ENCODE results near the gene CCDC177. TPM values are rescaled to one million over a fixed set of nuclear protein-coding genes. Genes with fewer than 3 reads are reported as not detected.

Gene CCDC177
- total RNA-seq, 2 donors from 2014 or later, result not detected

DNA sequence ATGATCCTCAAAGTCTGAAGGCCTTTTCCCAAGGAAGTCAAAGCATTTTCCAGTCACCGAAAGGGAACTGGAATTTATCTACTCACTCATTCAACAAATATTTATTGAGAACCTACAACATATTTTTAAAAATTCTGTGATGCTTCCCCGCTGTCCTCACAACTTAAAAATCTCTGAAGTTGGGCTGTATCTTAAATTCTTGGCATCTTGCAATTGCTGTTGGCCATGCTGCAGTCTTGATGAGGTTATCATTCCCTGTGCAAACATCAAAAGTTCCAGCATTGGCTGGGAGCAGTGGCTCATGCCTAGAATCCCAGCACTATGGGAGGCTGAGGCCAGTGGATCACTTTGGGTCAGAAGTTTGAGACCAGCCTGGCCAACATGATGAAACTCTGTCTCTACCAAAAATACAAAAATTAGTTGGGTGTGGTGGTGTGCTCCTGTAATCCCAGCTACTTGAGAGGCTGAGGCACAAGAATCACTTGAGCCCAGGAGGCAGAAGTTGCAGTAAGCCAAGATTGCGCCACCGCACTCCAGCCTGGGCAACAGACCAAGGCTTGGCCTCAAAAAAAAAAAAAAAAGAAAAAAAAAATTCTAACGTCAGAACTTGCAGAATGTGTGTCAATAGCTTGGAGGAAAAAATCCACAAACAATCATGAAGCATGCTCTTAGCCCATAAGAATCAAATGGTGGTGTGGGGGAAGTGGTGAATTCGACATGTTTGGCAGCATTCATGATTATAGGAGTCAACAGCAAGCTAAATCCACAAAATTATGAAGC lies 34.9 kb downstream of the CCDC177 start:
- ATAC-seq (peak; percentile 39 to 50), DNase-seq (no peak)
- intact Hi-C loops (cut with DNase I), result loop anchor here in 1 of 2 donors (5.0 kb wide), 1 partner anchor 187 kb away; no protein-coding TSS in a partner anchor

DNA sequence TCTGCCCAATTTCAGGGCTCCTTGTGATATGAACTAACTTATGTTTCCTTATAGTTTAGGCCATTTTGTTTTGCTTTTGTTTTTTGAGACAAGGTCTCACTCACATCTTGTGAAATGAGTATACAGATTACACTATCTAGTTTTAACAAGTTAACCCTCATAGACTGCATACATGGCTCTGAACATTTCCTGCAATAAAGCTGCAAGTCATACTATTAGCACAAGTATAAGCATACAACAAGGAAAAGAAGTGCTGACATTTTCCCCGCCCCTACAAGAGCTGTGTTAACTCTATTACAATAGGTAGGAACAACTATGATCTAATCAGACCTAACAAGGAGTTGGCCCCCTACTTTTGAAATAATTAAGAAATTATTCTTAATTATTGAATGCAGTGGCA lies 35.9 kb downstream of the CCDC177 start:
- ATAC-seq (no peak), DNase-seq (no peak)
- intact Hi-C loops (cut with DNase I), result loop anchor here in 1 of 2 donors (5.0 kb wide), 1 partner anchor 189 kb away; no protein-coding TSS in a partner anchor

DNA sequence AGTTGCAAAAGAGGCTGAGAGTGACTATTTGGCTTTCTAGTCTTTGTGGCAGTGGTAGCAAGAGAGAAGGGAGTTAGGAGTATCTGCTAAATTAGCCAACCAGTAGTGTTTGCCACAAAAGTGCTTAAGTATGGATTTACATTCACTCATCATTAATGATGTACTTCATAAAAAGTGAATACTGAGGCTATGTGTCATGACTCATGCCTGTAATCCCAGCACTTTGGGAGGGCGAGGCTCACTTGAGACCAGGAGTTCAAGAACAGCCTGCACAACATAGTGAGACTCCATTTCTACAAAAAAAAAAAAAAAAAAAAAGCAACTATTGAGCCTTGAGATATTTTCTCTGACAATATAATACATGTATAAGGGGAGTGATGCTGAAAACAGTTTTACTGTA lies 36.8 kb downstream of the CCDC177 start:
- intact Hi-C loops (cut with DNase I), result loop anchor here in 1 of 2 donors (5.0 kb wide), 1 partner anchor 189 kb away; no protein-coding TSS in a partner anchor
- ATAC-seq (no peak), DNase-seq (no peak)

DNA sequence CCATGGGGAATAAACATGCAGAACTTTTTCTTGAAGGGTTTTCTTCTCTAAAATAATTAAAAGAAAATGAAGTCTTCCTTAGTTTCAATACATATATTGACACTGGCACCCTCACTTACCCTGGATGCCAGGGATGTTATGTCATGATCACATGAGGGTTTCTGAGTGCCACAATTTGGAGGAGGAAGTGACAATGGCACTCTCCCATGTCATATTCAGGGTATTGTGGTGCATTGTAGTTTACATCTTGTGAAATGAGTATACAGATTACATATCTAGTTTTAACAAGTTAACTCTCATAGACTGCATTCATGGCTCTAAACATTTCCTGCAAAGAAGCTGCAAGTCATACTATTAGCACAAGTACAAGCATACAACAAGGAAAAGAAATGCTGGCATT lies 37.7 kb downstream of the CCDC177 start:
- DNase-seq (no peak), ATAC-seq (no peak)
- intact Hi-C loops (cut with DNase I), result loop anchor here in 1 of 2 donors (5.0 kb wide), 1 partner anchor 190 kb away; no protein-coding TSS in a partner anchor

GRCh38 chr14:69535230-69535848 lies 39.3 kb downstream of the CCDC177 start:
- intact Hi-C loops (cut with DNase I), result loop anchor here in 1 of 2 donors (5.0 kb wide), 1 partner anchor 192 kb away; no protein-coding TSS in a partner anchor
- ATAC-seq (peak; percentile 59 to 72), DNase-seq (peak; percentile 42)

- DNase-seq (no peak), ATAC-seq (no peak)
- intact Hi-C loops (cut with DNase I), result no loop called here
These were observed 41.9 kb downstream of the CCDC177 start for GRCh38 chr14:69532561-69533340.

- ATAC-seq, result no peak
- intact Hi-C loops (cut with DNase I), result no loop called here
- no peak for DNase-seq
These were observed 43.5 kb downstream of the CCDC177 start for GRCh38 chr14:69531135-69531534.

DNA sequence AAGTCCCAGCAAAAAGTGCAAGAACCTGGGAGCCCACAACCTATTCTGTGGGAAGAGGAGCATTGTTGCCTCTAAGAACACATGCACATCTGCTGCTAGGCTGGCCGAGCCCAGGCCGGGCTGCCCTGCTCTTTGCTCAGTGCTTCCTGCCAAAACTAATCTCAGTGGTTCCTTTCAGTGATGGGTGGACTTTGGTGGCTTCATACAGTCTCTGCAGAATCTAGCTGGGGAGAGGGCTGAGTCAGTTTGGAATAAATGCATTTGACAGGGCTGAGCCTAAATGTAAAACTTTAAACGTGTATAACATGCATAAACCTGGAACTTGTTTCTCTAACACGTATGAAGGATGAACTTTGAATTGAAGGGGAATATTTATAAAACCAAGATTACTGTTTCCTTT lies 44.6 kb downstream of the CCDC177 start:
- ATAC-seq (no peak), DNase-seq (no peak)
- intact Hi-C loops (cut with DNase I), result no loop called here

- intact Hi-C loops (cut with DNase I), result no loop called here
- ATAC-seq (no peak), DNase-seq (no peak)
These were observed 45.1 kb downstream of the CCDC177 start for GRCh38 chr14:69529563-69529962.

- ATAC-seq (no peak), DNase-seq (no peak)
- intact Hi-C loops (cut with DNase I), result no loop called here
These were observed 45.7 kb downstream of the CCDC177 start for GRCh38 chr14:69528930-69529329.

GRCh38 chr14:69528143-69528542 lies 46.5 kb downstream of the CCDC177 start:
- intact Hi-C loops (cut with DNase I), result no loop called here
- no peak for DNase-seq
- no peak for ATAC-seq

DNA sequence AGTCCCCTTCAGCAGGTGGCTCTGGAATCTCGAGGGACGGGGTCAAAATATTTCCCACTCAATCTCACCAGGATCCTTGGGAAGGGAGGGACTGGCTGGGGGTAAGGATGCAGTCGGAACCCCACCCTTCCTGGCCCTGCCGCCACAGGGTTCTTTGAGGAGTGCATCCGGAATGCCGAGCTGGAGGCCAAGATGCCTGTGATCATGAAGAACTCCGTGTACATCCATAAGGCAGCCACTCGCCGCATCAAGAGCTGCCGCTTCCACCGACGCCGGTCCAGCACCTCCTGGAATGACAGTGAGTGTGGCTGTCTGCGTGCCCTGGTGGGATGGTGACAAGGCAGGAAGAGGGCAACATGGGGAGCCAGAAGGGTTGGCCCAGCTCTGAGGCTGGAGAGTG lies 47.0 kb downstream of the CCDC177 start:
- DNase-seq (no peak), ATAC-seq (no peak)
- intact Hi-C loops (cut with DNase I), result no loop called here

- intact Hi-C loops (cut with DNase I), result no loop called here
- no peak for ATAC-seq
- no peak for DNase-seq
These were observed 48.8 kb downstream of the CCDC177 start for GRCh38 chr14:69525896-69526295.

GRCh38 chr14:69522026-69522425 lies 52.6 kb downstream of the CCDC177 start:
- no peak for ATAC-seq
- no peak for DNase-seq
- intact Hi-C loops (cut with DNase I), result no loop called here

Other genes starting within 250 kb of the CCDC177 start
- 100 to 1,000 TPM; 113 to 150 TPM for gene ERH, start 176.6 kb downstream of the CCDC177 start, total RNA-seq
- 10 to 100 TPM; 25.7 to 36.0 TPM for gene SLC39A9, start 176.2 kb downstream of the CCDC177 start, total RNA-seq
- under 1 TPM; 0.15 to 0.24 TPM for gene PLEKHD1, start 90.1 kb downstream of the CCDC177 start, total RNA-seq
- 10 to 100 TPM; 21.8 to 28.1 TPM for gene SUSD6, start 36.7 kb upstream of the CCDC177 start, total RNA-seq
- gene SRSF5, start 192.3 kb upstream of the CCDC177 start, total RNA-seq, result 100 to 1,000 TPM; 173 to 284 TPM
- gene SLC10A1, start 222.4 kb upstream of the CCDC177 start, total RNA-seq, result not detected